HT-29 (cell line): ENCODE results near the gene DNAJC22. TPM values are rescaled to one million over a fixed set of nuclear protein-coding genes. Genes with fewer than 3 reads are reported as not detected.
"Not testable (repeated sequence)": the region's sequence is repeated elsewhere in the genome, so short reads cannot be mapped to it uniquely, and the experiment has no call there.

Source experiments
- DNase-seq: peaks from one replicate; pipeline ENCODE4 v3.0.0-alpha.2; 2015; ENCODE audit warnings: low spot score
- total RNA-seq: library from RNA; depleted of rRNA; stranded (reverse); fragments of >200 nt; shearing (Covaris generic); gene quantifications from 2 replicates; pipeline ENCODE4 v1.2.3, GENCODE V29; 2014; rRNA removed

The DNAJC22 gene
- total RNA-seq: 8.2 and 9.2 TPM in 2 replicates

DNA sequence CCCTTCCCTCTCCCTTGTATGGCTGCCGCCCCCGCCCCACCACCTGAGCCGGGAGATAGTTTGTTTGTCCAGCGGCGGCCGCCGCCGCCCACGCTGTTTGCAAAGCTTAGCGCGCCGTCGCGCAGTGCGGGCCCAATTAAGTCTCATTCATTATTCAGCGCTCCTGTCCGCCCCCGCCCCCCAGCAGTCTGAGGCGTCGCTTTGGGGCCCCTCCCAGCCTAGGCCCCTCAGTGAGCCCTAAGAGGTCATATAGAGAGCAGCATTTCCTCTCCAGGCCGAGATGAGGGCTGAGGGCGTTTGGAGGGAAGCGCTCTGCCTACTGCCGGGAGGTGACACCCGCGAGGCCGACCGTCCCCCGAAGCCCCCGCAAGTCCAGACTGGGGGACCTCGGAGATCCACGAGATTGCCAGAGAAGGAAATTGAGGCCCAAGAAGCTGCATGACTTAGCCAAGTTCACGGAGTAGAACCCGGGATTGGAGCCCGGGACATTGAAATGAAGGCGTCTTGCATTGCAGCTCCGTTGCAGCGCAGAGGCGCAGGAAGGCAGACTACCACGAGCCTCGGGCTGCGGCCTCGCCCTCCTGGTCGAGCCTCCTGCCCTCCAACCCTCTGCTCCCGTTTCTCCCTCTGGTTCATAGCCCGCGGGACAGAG lies at the start of gene DNAJC22:
TSS of gene DNAJC22 (plus strand) at position 230 of the 652 bp plus-strand sequence. CDS start 1,985 bp downstream, outside the sequence.
- peak; percentile 28 for DNase-seq

DNA sequence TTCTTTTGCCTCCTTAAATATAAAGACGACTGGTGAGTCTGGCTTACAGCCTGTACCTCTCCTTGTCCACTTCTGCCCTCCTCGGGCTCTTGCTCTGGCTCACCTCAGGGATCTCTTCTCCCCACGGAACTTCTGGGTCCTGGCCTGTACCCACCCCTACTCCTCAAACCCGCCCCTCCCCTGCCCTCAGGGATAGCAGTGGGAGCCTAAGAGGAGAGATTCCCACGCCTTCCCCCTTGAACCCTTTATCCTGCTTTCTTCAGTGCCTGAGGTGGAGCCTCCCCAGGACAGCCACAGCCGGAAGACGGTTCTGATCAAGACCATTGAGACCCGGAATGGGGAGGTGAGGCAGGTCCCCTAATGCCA lies 49.0 kb upstream of the DNAJC22 start:
- no peak for DNase-seq

- DNase-seq: peak; percentile 73
Observed at GRCh38 chr12:49298160-49298559, 48.5 kb upstream of the DNAJC22 start.

DNA sequence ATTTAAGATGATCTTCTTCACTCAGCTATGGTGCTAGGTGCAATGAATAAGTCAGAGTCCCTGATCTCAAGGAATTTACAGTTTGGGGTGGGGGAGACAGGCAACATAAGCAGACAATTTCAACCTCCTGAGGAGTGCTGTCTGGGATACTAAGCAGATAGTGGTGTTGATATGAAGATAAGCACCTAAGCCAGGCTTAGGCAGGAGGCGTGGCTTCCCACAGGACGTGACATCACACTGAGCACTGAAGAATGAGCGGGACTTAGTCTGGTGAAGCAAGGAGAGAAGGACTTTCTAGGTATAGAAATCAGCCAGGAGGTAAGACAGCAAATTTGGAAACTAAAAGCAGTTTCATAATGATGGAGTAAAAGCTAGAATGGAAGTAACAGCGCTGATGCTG lies 44.9 kb upstream of the DNAJC22 start:
- DNase-seq: no peak

DNA sequence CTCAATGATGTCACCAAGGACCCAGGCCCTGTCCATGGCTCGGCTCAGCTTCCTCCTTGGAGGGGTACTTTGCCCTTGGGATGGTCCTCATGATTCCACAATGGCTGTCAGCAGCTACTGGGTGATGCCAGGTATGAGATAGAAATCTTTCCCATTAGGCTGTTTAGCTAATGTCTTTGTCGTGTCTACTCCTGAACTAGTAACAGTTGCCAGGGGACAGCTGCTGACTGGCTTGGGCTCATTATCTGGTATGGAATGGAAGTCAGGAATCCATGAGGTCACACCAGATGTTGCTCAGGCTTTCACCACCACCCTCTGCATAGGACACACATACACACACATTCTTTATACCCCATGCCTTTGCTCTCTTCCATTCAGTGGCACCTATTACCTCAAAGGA lies 42.5 kb upstream of the DNAJC22 start:
- no peak for DNase-seq

- DNase-seq: no peak
Observed at GRCh38 chr12:49305762-49306510, 40.8 kb upstream of the DNAJC22 start.

DNA sequence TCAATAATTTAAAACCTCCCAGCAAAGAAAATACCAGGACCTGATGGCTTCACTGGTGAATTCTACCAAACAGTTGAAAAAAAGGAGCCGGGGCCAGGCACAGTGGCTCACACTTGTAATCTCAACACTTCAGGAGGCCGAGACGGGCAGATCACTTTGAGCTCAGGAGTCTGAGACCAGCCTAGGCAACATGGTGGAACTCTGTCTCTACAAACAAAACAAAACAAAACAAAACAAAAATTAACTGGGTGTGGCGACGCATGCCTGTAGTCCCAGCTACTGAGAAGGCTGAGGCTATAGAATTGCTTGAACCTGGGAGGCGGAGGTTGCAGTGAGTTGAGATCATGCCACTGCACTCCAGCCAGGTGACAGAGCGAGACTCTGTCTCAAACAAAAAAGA lies 37.3 kb upstream of the DNAJC22 start:
- DNase-seq: no peak

DNA sequence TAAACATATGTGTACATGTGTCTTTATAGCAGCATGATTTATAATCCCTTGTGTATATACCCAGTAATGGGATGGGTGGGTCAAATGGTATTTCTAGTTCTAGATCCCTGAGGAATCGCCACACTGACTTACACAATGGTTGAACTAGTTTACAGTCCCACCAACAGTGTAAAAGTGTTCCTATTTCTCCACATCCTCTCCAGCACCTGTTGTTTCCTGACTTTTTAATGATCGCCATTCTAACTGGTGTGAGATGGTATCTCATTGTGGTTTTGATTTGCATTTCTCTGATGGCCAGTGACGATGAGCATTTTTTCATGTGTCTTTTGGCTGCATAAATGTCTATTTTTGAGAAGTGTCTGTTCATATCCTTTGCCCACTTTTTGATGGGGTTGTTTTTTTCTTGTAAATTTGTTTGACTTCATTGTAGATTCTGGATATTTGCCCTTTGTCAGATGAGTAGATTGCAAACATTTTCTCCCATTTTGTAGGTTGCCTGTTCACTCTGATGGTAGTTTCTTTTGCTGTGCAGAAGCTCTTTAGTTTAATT lies 36.2 kb upstream of the DNAJC22 start:
- DNase-seq: not testable (repeated sequence)

DNA sequence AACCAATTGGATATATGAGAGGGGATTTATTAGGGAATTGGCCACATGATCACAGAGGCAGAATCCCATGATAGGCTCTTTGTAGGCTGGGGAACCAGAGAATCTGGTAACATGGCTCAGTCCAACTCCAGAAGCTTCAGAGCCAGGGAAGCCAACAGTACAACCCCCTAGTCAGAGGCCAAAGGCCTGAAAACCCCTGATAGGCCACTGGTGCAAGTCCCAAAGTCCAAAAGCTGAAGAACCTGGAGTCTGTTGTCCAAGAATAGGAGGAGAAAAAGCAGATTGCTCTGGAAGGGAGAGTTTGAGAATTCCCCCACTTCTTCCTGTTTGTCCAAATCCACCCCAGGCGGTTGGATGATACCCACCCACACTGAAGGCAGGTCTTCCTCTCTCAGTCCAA lies 31.9 kb upstream of the DNAJC22 start:
- DNase-seq: no peak

- DNase-seq: not testable (repeated sequence)
Observed at GRCh38 chr12:49317118-49317517, 29.6 kb upstream of the DNAJC22 start.

DNA sequence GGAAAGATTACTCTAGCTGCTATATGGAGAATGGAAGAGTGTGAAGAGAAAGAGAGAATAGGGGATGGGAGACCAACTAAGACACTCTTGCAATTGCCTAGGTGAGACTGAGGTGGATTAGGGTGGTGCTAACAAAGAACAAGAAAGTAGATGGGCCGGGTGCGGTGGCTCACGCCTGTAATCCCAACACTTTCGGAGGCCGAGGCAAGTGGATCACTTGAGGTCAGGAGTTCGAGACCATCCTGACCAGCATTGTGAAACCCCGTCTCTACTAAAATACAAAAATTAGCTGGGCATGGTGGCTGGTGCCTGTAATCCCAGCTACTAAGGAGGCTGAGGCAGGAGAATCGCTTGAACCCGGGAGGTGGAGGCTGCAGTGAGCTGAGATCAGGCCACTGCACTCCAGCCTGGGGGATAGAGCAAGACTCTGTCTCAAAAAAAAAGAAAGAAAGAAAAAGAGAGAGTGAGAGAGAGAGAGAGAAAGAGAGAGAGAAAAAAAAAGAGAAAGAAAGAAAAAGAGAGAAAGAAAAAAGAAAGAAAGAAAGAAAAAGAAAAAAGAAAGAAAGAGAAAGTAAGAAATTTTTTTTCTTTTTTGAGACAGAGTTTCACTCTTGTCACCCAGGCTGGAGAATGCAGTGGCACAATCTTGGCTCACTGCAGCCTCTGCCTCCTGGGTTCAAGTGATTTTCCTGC lies 26.1 kb upstream of the DNAJC22 start:
- DNase-seq: not testable (repeated sequence)

- DNase-seq: no peak
Observed at GRCh38 chr12:49322367-49322707, 24.4 kb upstream of the DNAJC22 start.

DNA sequence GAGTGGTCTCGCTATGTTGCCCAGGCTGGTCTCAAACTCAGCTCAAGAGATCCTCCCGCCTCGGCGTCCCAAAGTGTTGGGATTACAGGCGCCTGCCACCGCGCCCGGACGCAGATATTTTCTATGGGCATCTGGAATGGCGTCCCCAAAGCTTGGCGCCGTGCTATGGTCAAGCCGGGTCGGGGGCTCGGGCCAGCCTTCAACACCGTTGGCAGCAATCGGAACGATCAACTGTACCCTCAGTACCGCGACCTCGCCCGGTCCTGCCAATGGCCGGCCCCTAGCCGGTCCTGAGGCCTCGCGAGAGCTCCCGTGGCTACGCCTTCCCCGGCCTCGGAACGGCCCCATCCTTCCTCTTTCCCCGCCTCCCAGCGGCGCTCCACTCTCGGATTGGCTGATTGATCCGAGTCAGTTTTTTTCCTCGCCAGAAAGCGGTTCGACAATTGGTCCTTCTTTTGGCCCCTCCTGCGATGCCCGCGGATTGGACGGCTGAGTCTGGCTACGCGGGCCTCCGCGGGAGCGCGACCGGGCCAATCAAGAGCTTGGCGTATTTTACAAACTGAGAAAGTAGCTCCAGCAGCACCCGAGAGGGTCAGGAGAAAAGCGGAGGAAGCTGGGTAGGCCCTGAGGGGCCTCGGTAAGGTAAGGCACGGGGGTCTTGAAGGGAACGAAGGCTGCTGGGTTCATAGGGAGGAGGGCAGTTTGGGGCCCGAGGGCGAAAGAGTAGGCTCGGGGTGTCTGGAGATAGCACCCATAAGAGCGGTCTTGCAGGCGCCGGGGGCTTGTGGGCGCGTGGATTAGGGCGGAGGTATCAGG lies 23.8 kb upstream of the DNAJC22 start, which contains the start of gene TROAP:
TSS of gene TROAP (plus strand) at position 548 of the 816 bp plus-strand sequence. CDS start 354 bp downstream, outside the sequence.
- DNase-seq: peak; percentile 99

DNA sequence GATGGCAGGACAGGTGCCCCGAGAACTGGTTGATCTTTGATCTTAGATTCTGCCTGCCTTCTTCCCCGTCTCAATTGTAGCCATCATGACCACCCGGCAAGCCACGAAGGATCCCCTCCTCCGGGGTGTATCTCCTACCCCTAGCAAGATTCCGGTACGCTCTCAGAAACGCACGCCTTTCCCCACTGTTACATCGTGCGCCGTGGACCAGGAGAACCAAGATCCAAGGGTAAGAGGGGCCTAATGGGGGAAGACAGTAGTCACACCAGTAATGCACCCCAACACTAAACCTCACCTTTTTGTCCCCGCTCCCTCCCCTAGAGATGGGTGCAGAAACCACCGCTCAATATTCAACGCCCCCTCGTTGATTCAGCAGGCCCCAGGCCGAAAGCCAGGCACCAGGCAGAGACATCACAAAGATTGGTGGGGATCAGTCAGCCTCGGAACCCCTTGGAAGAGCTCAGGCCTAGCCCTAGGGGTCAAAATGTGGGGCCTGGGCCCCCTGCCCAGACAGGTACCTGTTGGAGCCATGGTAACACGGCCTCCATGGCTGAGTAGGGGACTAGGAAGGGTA lies 23.1 kb upstream of the DNAJC22 start:
- DNase-seq: no peak

- no peak for DNase-seq
Observed at GRCh38 chr12:49325606-49326005, 21.1 kb upstream of the DNAJC22 start.

DNA sequence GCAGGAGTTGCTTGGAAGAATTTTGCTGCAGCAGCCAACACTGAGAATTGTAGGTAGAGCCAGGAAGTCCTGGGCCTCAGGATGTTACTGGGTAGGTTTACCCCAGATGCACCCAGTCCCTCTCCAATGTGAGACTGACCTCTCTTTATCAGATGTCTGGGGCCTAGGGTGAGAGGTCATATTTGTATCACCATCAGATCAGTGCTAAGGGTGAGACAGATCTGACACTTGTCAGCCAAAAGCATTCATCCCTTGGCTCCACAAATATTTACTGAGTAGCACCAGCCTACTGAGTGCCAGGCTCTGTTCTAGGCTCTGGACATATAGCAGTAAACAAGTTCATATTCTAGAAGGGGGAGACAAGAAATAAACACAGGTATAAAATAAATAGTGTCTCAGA lies 19.3 kb upstream of the DNAJC22 start:
- DNase-seq: no peak

GRCh38 chr12:49327887-49328286 lies 18.8 kb upstream of the DNAJC22 start:
- no peak for DNase-seq

- DNase-seq: no peak
Observed at GRCh38 chr12:49328816-49329215, 17.9 kb upstream of the DNAJC22 start.

DNA sequence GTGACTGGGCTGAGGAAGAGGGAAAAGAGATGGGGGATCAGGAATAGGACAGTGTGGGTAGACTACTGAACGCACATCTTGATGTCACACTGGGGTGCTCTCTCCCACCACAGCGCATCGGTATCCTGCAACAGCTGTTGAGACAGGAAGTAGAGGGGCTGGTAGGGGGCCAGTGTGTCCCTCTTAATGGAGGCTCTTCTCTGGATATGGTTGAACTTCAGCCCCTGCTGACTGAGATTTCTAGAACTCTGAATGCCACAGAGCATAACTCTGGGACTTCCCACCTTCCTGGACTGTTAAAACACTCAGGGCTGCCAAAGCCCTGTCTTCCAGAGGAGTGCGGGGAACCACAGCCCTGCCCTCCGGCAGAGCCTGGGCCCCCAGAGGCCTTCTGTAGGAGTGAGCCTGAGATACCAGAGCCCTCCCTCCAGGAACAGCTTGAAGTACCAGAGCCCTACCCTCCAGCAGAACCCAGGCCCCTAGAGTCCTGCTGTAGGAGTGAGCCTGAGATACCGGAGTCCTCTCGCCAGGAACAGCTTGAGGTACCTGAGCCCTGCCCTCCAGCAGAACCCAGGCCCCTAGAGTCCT lies 16.6 kb upstream of the DNAJC22 start:
- no peak for DNase-seq

GRCh38 chr12:49330631-49331379 lies 15.9 kb upstream of the DNAJC22 start:
- DNase-seq: no peak
